OCI-LY1 (cell line): ENCODE data around the gene CADM1.
A peak's percentile ranks its signal among the peaks of the same experiment; 100 is the strongest.

Source experiments
- CTCF ChIP-seq: fragments of 200-600 bp; sonication (generic), shearing (Covaris generic); IDR thresholded peaks from 2 replicates; pipeline ENCODE4 v1.5.1; 2017; ENCODE audit warnings: mild to moderate bottlenecking, antibody characterized with exemption, low read length, moderate library complexity, mixed read lengths
- EZH2 ChIP-seq: fragments of 200-600 bp; sonication (generic), shearing (Covaris generic); IDR thresholded peaks from 2 replicates; pipeline ENCODE4 v1.8.0; 2017; ENCODE audit warnings: borderline replicate concordance, mixed run types, mild to moderate bottlenecking, antibody characterized with exemption, low read length, moderate library complexity, mixed read lengths

GRCh38 chr11:115334932-115335788 lies 169.1 kb downstream of the CADM1 start:
- TF ChIP-seq CTCF (peak; percentile 55), EZH2 (no peak)
